Measurements from ENCODE around the gene OSBPL3. TPM values are rescaled to one million over a fixed set of nuclear protein-coding genes. Genes with fewer than 3 reads are reported as not detected.

OSBPL3 gene
- total RNA-seq, 4 donors from 2014 or later = 3.2 to 11.4 (median 6.4) TPM

- Histone ChIP-seq H3K27ac (no peak overlapping the region), H3K9me3 (no peaks in the 10 kb centered on the region), H3K4me3 (no peak overlapping the region), H3K27me3 (no peaks in the 10 kb centered on the region), H3K4me1 (no peaks in the 10 kb centered on the region), H3K36me3 (no peaks in the 10 kb centered on the region)
- no peak for ATAC-seq
- TF ChIP-seq POLR2A (IDR thresholded peaks at IDR 0.05) (no peak), CTCF (IDR thresholded peaks at IDR 0.05) (no peak), EP300 (IDR thresholded peaks at IDR 0.05) (no peak)
- WGBS, 2 donors (ENCODE audit: low coverage in 1 of 2) = 47 to 60% methylated on average over 1 to 4 of the region's 4 CpGs
Observed at GRCh38 chr7:24910551-24911212, 69.3 kb downstream of the OSBPL3 start.

GRCh38 chr7:24908727-24909126 lies 71.3 kb downstream of the OSBPL3 start:
- H3K36me3 ChIP-seq = no peaks in the 10 kb centered on the region
- no peaks in the 10 kb centered on the region for H3K27me3 ChIP-seq
- no peak for ATAC-seq
- H3K9me3 ChIP-seq = no peaks in the 10 kb centered on the region
- no peak overlapping the region for H3K4me3 ChIP-seq
- H3K4me1 ChIP-seq = no peaks in the 10 kb centered on the region
- WGBS, 2 donors (ENCODE audit: low coverage in 1 of 2) = 80 to 82% methylated on average over 3 to 4 of the region's 4 CpGs
- no peak for TF ChIP-seq POLR2AphosphoS5 (IDR thresholded peaks at IDR 0.05)
- TF ChIP-seq EP300 (IDR thresholded peaks at IDR 0.05) = no peak
- TF ChIP-seq POLR2A (IDR thresholded peaks at IDR 0.05) = no peak
- no peak for TF ChIP-seq CTCF (IDR thresholded peaks at IDR 0.05)
- no peak overlapping the region for H3K27ac ChIP-seq

GRCh38 chr7:24908166-24908565 lies 71.8 kb downstream of the OSBPL3 start:
- TF ChIP-seq POLR2AphosphoS5 (IDR thresholded peaks at IDR 0.05) = no peak
- no peak for TF ChIP-seq CTCF (IDR thresholded peaks at IDR 0.05)
- no peak for TF ChIP-seq EP300 (IDR thresholded peaks at IDR 0.05)
- TF ChIP-seq POLR2A (IDR thresholded peaks at IDR 0.05) = no peak
- Histone ChIP-seq H3K27ac (no peak overlapping the region), H3K4me3 (no peak overlapping the region), H3K36me3 (no peaks in the 10 kb centered on the region), H3K4me1 (no peaks in the 10 kb centered on the region), H3K9me3 (no peaks in the 10 kb centered on the region), H3K27me3 (no peaks in the 10 kb centered on the region)
- WGBS, 2 donors (ENCODE audit: low coverage in 1 of 2) = 82 to 100% methylated on average over 2 to 3 of the region's 3 CpGs
- ATAC-seq = no peak

GRCh38 chr7:24907311-24907886 lies 72.6 kb downstream of the OSBPL3 start:
- Histone ChIP-seq H3K27me3 (no peaks in the 10 kb centered on the region), H3K36me3 (no peaks in the 10 kb centered on the region), H3K4me3 (no peak overlapping the region), H3K4me1 (no peaks in the 10 kb centered on the region), H3K9me3 (no peaks in the 10 kb centered on the region), H3K27ac (no peak overlapping the region)
- TF ChIP-seq CTCF (IDR thresholded peaks at IDR 0.05) (no peak), POLR2A (IDR thresholded peaks at IDR 0.05) (no peak), EP300 (IDR thresholded peaks at IDR 0.05) (no peak), POLR2AphosphoS5 (IDR thresholded peaks at IDR 0.05) (no peak)
- no peak for ATAC-seq
- 54 to 75% methylated on average over 2 to 7 of the region's 7 CpGs for WGBS, 2 donors (ENCODE audit: low coverage in 1 of 2)

Measured in gastroesophageal sphincter (tissue), 4 donors.